GM19468 (cell line): ENCODE measurements around the gene TSPAN9.

Experiments
- ATAC-seq: cut with Tn5 transposase; IDR thresholded peaks from one replicate; pipeline ENCODE4 v1.9.1; 2021; ENCODE audit warnings: mild to moderate bottlenecking, moderate library complexity, moderate number of reproducible peaks; ENCODE audit not compliant: unreplicated experiment; ENCODE audit errors: extremely low read depth

TSPAN9 gene

GRCh38 chr12:3333583-3333982 is 256.4 kb downstream of the TSPAN9 start:
- no peak for ATAC-seq

GRCh38 chr12:3333991-3334391 is 256.8 kb downstream of the TSPAN9 start:
- no peak for ATAC-seq

GRCh38 chr12:3335078-3335487 is 257.9 kb downstream of the TSPAN9 start:
- no peak for ATAC-seq
